A549 (cell line): ENCODE measurements around the gene ESPN.

Experiments used
- CHD2 ChIP-seq: fragments of 150-350 bp; IDR thresholded peaks from 2 replicates; pipeline ENCODE4 v1.6.1; 2014; ENCODE audit warnings: low read length; ENCODE audit not compliant: partially characterized antibody
- CHD4 ChIP-seq: fragments of 200-600 bp; sonication (generic); IDR thresholded peaks from 2 replicates; pipeline ENCODE4 v1.6.1; 2016; ENCODE audit warnings: antibody characterized with exemption, mild to moderate bottlenecking, borderline replicate concordance
- CTCF ChIP-seq: fragments of >200 bp; sonication (Bioruptor Twin); formaldehyde crosslinking; IDR thresholded peaks from 3 replicates; pipeline ENCODE4 v1.5.1; 2016

GRCh38 chr1:6487804-6488484 lies 63.4 kb downstream of the ESPN start:
- TF ChIP-seq CHD4: no peak
- TF ChIP-seq CTCF: no peak
- no peak for TF ChIP-seq CHD2
